ENCODE data around the gene PBXIP1. TPM values are rescaled to one million over a fixed set of nuclear protein-coding genes. Genes with fewer than 3 reads are reported as not detected.

Gene PBXIP1
- total RNA-seq, 1 donor from 2014 or later = 92.6 TPM

GRCh38 chr1:154967331-154967950, 11.5 kb upstream of the PBXIP1 start:
- no peak for DNase-seq (ENCODE audit: extremely low spot score, unreplicated experiment)
- Mint-ChIP-seq H3K27me3 (ENCODE audit: unreplicated experiment) (no peaks in the 10 kb centered on the region), H3K4me3 (ENCODE audit: unreplicated experiment) (no peak overlapping the region), H3K36me3 (ENCODE audit: unreplicated experiment) (peaks cover 21% of the 10 kb centered on the region), H3K9me3 (ENCODE audit: unreplicated experiment) (no peaks in the 10 kb centered on the region), H3K27ac (ENCODE audit: unreplicated experiment) (no peak overlapping the region), H3K4me1 (ENCODE audit: unreplicated experiment) (peaks cover 51% of the 10 kb centered on the region)
- TF ChIP-seq CTCF (IDR thresholded peaks at IDR 0.05) = no peak

GRCh38 chr1:154966111-154966510, 10.2 kb upstream of the PBXIP1 start:
- DNase-seq (ENCODE audit: extremely low spot score, unreplicated experiment) = no peak
- H3K27ac Mint-ChIP-seq (ENCODE audit: unreplicated experiment) = no peak overlapping the region
- no peak for TF ChIP-seq CTCF (IDR thresholded peaks at IDR 0.05)
- H3K36me3 Mint-ChIP-seq (ENCODE audit: unreplicated experiment) = peaks cover 21% of the 10 kb centered on the region
- H3K27me3 Mint-ChIP-seq (ENCODE audit: unreplicated experiment) = no peaks in the 10 kb centered on the region
- H3K4me3 Mint-ChIP-seq (ENCODE audit: unreplicated experiment) = no peak overlapping the region
- peaks cover 44% of the 10 kb centered on the region for H3K4me1 Mint-ChIP-seq (ENCODE audit: unreplicated experiment)
- H3K9me3 Mint-ChIP-seq (ENCODE audit: unreplicated experiment) = no peaks in the 10 kb centered on the region

GRCh38 chr1:154964359-154964758, 8.5 kb upstream of the PBXIP1 start:
- Mint-ChIP-seq H3K4me3 (ENCODE audit: unreplicated experiment) (no peak overlapping the region), H3K27ac (ENCODE audit: unreplicated experiment) (no peak overlapping the region), H3K27me3 (ENCODE audit: unreplicated experiment) (no peaks in the 10 kb centered on the region), H3K36me3 (ENCODE audit: unreplicated experiment) (peaks cover 21% of the 10 kb centered on the region), H3K9me3 (ENCODE audit: unreplicated experiment) (no peaks in the 10 kb centered on the region), H3K4me1 (ENCODE audit: unreplicated experiment) (peaks cover 45% of the 10 kb centered on the region)
- DNase-seq (ENCODE audit: extremely low spot score, unreplicated experiment) = no peak
- TF ChIP-seq CTCF (IDR thresholded peaks at IDR 0.05) = no peak

- Mint-ChIP-seq H3K27ac (ENCODE audit: unreplicated experiment) (peak overlapping the region; percentile 36), H3K27me3 (ENCODE audit: unreplicated experiment) (no peaks in the 10 kb centered on the region), H3K36me3 (ENCODE audit: unreplicated experiment) (peaks cover 21% of the 10 kb centered on the region), H3K4me3 (ENCODE audit: unreplicated experiment) (no peak overlapping the region), H3K9me3 (ENCODE audit: unreplicated experiment) (no peaks in the 10 kb centered on the region), H3K4me1 (ENCODE audit: unreplicated experiment) (peaks cover 38% of the 10 kb centered on the region)
- DNase-seq (ENCODE audit: extremely low spot score, unreplicated experiment) = no peak
- no peak for TF ChIP-seq CTCF (IDR thresholded peaks at IDR 0.05)
These were observed 7.7 kb upstream of the PBXIP1 start for GRCh38 chr1:154963643-154964042.

- peak overlapping the region; percentile 80 for H3K4me3 Mint-ChIP-seq (ENCODE audit: unreplicated experiment)
- no peak for DNase-seq (ENCODE audit: extremely low spot score, unreplicated experiment)
- no peak for TF ChIP-seq CTCF (IDR thresholded peaks at IDR 0.05)
- H3K36me3 Mint-ChIP-seq (ENCODE audit: unreplicated experiment) = peaks cover 21% of the 10 kb centered on the region
- peaks cover 31% of the 10 kb centered on the region for H3K4me1 Mint-ChIP-seq (ENCODE audit: unreplicated experiment)
- no peaks in the 10 kb centered on the region for H3K9me3 Mint-ChIP-seq (ENCODE audit: unreplicated experiment)
- no peaks in the 10 kb centered on the region for H3K27me3 Mint-ChIP-seq (ENCODE audit: unreplicated experiment)
- peak overlapping the region; percentile 91 for H3K27ac Mint-ChIP-seq (ENCODE audit: unreplicated experiment)
These were observed 7.0 kb upstream of the PBXIP1 start for GRCh38 chr1:154962795-154963330.
